Keratinocyte (primary cell): ENCODE measurements around the gene DHX34. TPM values are rescaled to one million over a fixed set of nuclear protein-coding genes. Genes with fewer than 3 reads are reported as not detected.

Source experiments
- DNase-seq: peaks from one replicate; pipeline ENCODE4 v3.0.0-alpha.2; 2011; ENCODE audit warnings: low read depth, missing footprints, low spot score
- FAIRE-seq: peaks from 2 replicates; lab custom pipeline; 2011; peaks lifted over from hg19 to GRCh38; lab: Jason Lieb, UNC
- H2AFZ ChIP-seq: 2 replicates; pipeline ENCODE4 v1.6.0; 2012; ENCODE audit warnings: low read length, control low read depth, inconsistent platforms; ENCODE audit not compliant: control insufficient read depth
- H3K27ac ChIP-seq: 2 replicates; pipeline ENCODE4 v1.5.1; 2011; ENCODE audit warnings: low read length; ENCODE audit not compliant: control insufficient read depth, insufficient read depth
- H3K27me3 ChIP-seq: 3 replicates; pipeline ENCODE4 v1.6.0; 2011; ENCODE audit warnings: low read length; ENCODE audit not compliant: control insufficient read depth, insufficient read depth; ENCODE audit errors: extremely low read depth
- H3K36me3 ChIP-seq, 2 experiments: 2 replicates in 1 of 2; 3 replicates in 1 of 2; pipeline ENCODE4 v1.5.1; 2011; ENCODE audit warnings: low read length in 2 of 2, mild to moderate bottlenecking in 1 of 2; ENCODE audit not compliant: control insufficient read depth in 2 of 2, insufficient read depth in 2 of 2; ENCODE audit errors: extremely low read depth in 1 of 2
- H3K4me1 ChIP-seq: 3 replicates; pipeline ENCODE4 v1.5.1; 2011; ENCODE audit warnings: low read length; ENCODE audit not compliant: control insufficient read depth, insufficient read depth; ENCODE audit errors: extremely low read depth
- H3K4me2 ChIP-seq: 3 replicates; pipeline ENCODE4 v1.6.0; 2011; ENCODE audit warnings: low read depth, low read length; ENCODE audit not compliant: control insufficient read depth, insufficient read depth; ENCODE audit errors: extremely low read depth
- H3K4me3 ChIP-seq, 3 experiments: fragments of 200-600 bp in 1 of 3; sonication (generic) in 1 of 3; 2 replicates in 2 of 3; 3 replicates in 1 of 3; pipeline ENCODE4 v1.5.1; 2011 to 2016; ENCODE audit warnings: low read length in 3 of 3, mild to moderate bottlenecking in 3 of 3, control low read depth in 2 of 3, inconsistent platforms in 1 of 3, low read depth in 1 of 3, mixed read lengths in 1 of 3, mixed run types in 1 of 3, moderate library complexity in 1 of 3; ENCODE audit not compliant: control insufficient read depth in 2 of 3, insufficient read depth in 2 of 3; ENCODE audit errors: extremely low read depth in 1 of 3
- H3K79me2 ChIP-seq: 2 replicates; pipeline ENCODE4 v1.6.0; 2012; ENCODE audit warnings: low read length; ENCODE audit not compliant: control insufficient read depth, insufficient read depth
- H3K9ac ChIP-seq: 3 replicates; pipeline ENCODE4 v1.6.0; 2011; ENCODE audit warnings: low read length; ENCODE audit not compliant: control insufficient read depth, insufficient read depth; ENCODE audit errors: extremely low read depth
- H3K9me1 ChIP-seq: 3 replicates; pipeline ENCODE4 v1.6.0; 2011; ENCODE audit warnings: low read length; ENCODE audit not compliant: control insufficient read depth, insufficient read depth; ENCODE audit errors: extremely low read depth
- H3K9me3 ChIP-seq: 2 replicates; pipeline ENCODE4 v1.5.1; 2012; ENCODE audit warnings: low read depth, low read length; ENCODE audit not compliant: control insufficient read depth
- H4K20me1 ChIP-seq: 3 replicates; pipeline ENCODE4 v1.6.0; 2011; ENCODE audit warnings: low read length; ENCODE audit not compliant: control insufficient read depth, insufficient read depth; ENCODE audit errors: extremely low read depth
- CTCF ChIP-seq, 3 experiments: IDR thresholded peaks in 1 of 3; conservative IDR thresholded peaks in 1 of 3; optimal IDR thresholded peaks in 1 of 3; 2 replicates in 2 of 3; 3 replicates in 1 of 3; pipeline versions ENCODE3 to v1.5.1; 2011; ENCODE audit warnings: low read length in 3 of 3, mild to moderate bottlenecking in 3 of 3, moderate library complexity in 2 of 3, control low read depth in 1 of 3, inconsistent platforms in 1 of 3; ENCODE audit not compliant: insufficient read depth in 2 of 3; ENCODE audit errors: extremely low read depth in 1 of 3
- EZH2 ChIP-seq: IDR thresholded peaks from one replicate; pipeline ENCODE4 v1.6.1; 2012; ENCODE audit warnings: inconsistent platforms, mild to moderate bottlenecking, low read length, moderate library complexity
- dilution Hi-C: fragments of 300-500 bp; cut with MboI; formaldehyde crosslinking; loops from one replicate; pipeline ENCODE4 v1.7.0; 2020; ENCODE audit warnings: low sequenced_read_pairs; ENCODE audit not compliant: extremely low pct_ligation_motif_present
- polyA plus RNA-seq, 5 experiments: library from polyadenylated mRNA; depleted of rRNA in 3 of 5; stranded (reverse) in 3 of 5; stranded (forward) in 1 of 5; unstranded in 1 of 5; fragments of >200 nt; gene quantifications; 1 replicate in 1 of 5; 2 replicates in 3 of 5; 3 replicates in 1 of 5; pipeline versions ENCODE4 v1.2.1 to v1.2.3, GENCODE V29; 2011 to 2012; ENCODE audit warnings: missing spikeins in 2 of 5, low read depth in 1 of 5, low replicate concordance in 1 of 5

The DHX34 gene
- polyA plus RNA-seq, 1 donor (not counting 4 experiments of a cell fraction or from before 2014, with no cell fraction given): 6.4 TPM

GRCh38 chr19:47415953-47416642 is 67.0 kb downstream of the DHX34 start:
- Histone ChIP-seq H3K9me1 (no peaks in the 10 kb centered on the region), H3K36me3 (no peaks in the 10 kb centered on the region), H3K4me3 (no peak overlapping the region), H3K79me2 (no peaks in the 10 kb centered on the region), H3K4me1 (peaks cover 4% of the 10 kb centered on the region), H3K27ac (no peak overlapping the region), H4K20me1 (peaks cover 4% of the 10 kb centered on the region), H3K9me3 (no peaks in the 10 kb centered on the region), H2AFZ (no peak overlapping the region), H3K27me3 (peaks cover 61% of the 10 kb centered on the region), H3K4me2 (no peak overlapping the region), H3K9ac (no peak overlapping the region)
- FAIRE-seq (no peak), DNase-seq (no peak)
- TF ChIP-seq EZH2 (no peak), CTCF (optimal IDR thresholded peaks at IDR 0.05 in 1 of 3, IDR thresholded peaks at IDR 0.05 in 1 of 3, conservative IDR thresholded peaks at IDR 0.05 in 1 of 3; ENCODE audit: extremely low read depth in 1 of 3, insufficient read depth in 2 of 3, low read length in 3 of 3) (no peak)
- dilution Hi-C loops: no loop called here

GRCh38 chr19:47416643-47416985 is 67.5 kb downstream of the DHX34 start:
- H3K36me3 ChIP-seq: no peaks in the 10 kb centered on the region
- peaks cover 4% of the 10 kb centered on the region for H3K4me1 ChIP-seq
- no peak for FAIRE-seq
- peaks cover 66% of the 10 kb centered on the region for H3K27me3 ChIP-seq
- no peak overlapping the region for H3K9ac ChIP-seq
- peaks cover 4% of the 10 kb centered on the region for H4K20me1 ChIP-seq
- no peak overlapping the region for H3K4me3 ChIP-seq
- TF ChIP-seq EZH2 (no peak), CTCF (optimal IDR thresholded peaks at IDR 0.05 in 1 of 3, IDR thresholded peaks at IDR 0.05 in 1 of 3, conservative IDR thresholded peaks at IDR 0.05 in 1 of 3; ENCODE audit: extremely low read depth in 1 of 3, insufficient read depth in 2 of 3, low read length in 3 of 3) (no peak)
- H3K27ac ChIP-seq: no peak overlapping the region
- no peak overlapping the region for H2AFZ ChIP-seq
- no peak overlapping the region for H3K4me2 ChIP-seq
- H3K9me3 ChIP-seq: no peaks in the 10 kb centered on the region
- H3K79me2 ChIP-seq: no peaks in the 10 kb centered on the region
- no peaks in the 10 kb centered on the region for H3K9me1 ChIP-seq
- DNase-seq: no peak
- dilution Hi-C loops: no loop called here
